PC-3 (cell line): ENCODE measurements around the gene HSD11B1.

ENCODE experiments used
- CTCF ChIP-seq: fragments of 300-600 bp; sonication (generic); conservative IDR thresholded peaks from 2 replicates; pipeline ENCODE4 v1.5.1; 2017; ENCODE audit warnings: antibody characterized with exemption, low read depth, mild to moderate bottlenecking, low read length
- EZH2 ChIP-seq: fragments of 300-600 bp; sonication (generic); IDR thresholded peaks from one replicate; pipeline ENCODE4 v1.6.1; 2017; ENCODE audit warnings: antibody characterized with exemption, mild to moderate bottlenecking, low read length; ENCODE audit not compliant: unreplicated experiment
- EZH2phosphoT487 ChIP-seq: fragments of 300-600 bp; sonication (generic); IDR thresholded peaks from 2 replicates; pipeline ENCODE4 v1.6.1; 2018; ENCODE audit warnings: mild to moderate bottlenecking, antibody characterized with exemption, low read length, borderline replicate concordance

- TF ChIP-seq CTCF (no peak), EZH2 (no peak), EZH2phosphoT487 (no peak)
These were observed 18.6 kb downstream of the HSD11B1 start for GRCh38 chr1:209723265-209723664.
